EL (cell line): Measurements from ENCODE around the gene TCP1.
"Not testable (repeated sequence)": the region's sequence is repeated elsewhere in the genome, so short reads cannot be mapped to it uniquely, and the experiment has no call there.

Experiments used
- DNase-seq: peaks from one replicate; pipeline ENCODE4 v3.0.0-alpha.2; 2016

TCP1 gene

GRCh38 chr6:159789377-159790148, at the start of gene TCP1:
Gene TCP1, minus strand, starts transcription at chr6:159789602. Its CDS starts 134 bp downstream, at chr6:159789468.
- DNase-seq = peak; percentile 100

- DNase-seq = no peak
Observed at GRCh38 chr6:159838020-159838744, 48.8 kb upstream of the TCP1 start.

- DNase-seq = no peak
Observed at GRCh38 chr6:159837511-159837910, 48.1 kb upstream of the TCP1 start.

DNA sequence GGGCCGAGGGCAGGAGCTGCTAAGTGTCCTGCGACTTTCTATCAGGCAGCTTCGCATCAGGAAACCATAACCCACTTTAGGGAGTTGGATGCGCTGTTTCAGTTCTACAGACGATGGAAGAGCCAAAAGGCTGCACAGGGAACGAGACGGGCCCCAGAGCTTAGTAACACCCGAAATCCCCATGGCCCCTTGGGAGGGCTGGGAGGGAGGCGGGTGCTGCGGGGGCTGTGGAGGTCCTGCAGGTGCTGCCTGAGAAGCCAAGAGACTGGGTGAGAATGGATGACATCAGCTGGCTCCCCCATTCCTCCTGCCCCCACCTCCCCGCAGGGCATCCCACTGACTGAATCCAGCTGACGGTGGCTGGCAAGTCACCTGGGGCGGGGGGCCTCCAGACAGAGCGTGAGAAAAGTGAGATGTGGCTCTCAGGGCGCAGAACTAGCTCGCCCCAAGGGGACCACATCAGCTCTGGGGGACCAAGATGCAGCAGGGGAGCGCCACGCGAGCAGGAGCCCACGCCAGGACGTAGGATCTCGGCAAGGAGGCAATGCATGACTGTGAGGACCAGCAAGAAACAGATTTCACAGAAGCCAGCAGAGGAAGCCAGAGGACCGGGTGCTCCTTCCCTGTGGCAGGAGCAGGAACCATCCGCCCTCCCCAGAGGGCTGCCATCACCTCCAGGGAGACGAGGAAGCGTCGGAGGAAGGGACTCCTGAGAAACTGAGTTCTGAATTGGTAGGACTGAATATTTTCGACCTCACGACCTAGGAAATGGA, 47.5 kb upstream of the TCP1 start:
- DNase-seq = no peak

DNA sequence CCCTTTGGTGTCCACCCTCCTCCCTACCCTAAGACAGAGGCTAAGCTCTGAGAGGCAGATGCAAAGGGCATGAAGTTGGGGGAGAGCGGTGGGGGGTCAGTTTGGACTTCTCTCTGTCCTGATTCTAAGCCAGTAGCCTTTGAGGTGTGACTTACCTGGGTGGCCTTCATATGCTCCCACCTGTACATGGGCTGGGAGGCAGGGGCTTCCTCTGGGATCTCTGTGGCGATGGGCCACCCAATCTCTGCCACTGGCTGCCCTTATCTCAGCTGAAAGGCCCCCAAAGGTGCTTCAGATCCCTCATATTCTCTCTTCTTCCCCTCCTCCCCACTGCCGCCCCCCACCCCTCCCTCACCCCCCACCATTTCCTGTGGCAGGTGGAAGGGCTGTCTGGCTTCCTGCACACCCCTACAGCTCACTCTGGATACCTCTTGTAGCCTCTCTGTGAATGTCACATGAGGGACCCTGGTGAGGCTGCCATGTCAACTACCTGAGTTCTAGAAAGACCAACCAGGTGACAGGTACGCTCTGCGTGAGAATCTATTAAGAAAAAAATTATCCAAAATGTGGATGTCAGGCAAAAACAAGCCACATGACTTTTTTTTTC, 44.7 kb upstream of the TCP1 start:
- DNase-seq = no peak

DNA sequence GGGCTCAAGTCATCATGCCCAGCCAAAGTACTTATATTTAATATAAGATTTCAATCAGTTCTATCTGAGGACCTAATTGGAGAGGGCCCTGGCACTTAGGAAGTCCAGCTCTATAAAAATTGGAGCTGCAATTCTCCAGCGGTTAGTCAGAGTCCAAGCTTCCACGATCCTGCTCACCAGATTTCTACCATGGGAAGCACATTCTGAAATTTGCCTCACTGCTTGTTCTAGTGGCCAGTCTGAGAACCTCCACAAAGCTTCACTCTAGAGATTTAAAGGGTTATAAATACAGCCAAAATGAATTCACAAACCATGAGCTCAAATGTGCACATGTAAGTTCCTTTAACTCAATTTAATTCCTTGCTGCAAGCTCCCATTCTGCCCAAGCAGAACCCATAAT, 44.2 kb upstream of the TCP1 start:
- peak; percentile 77 for DNase-seq

GRCh38 chr6:159832946-159833345, 43.5 kb upstream of the TCP1 start:
- DNase-seq = peak; percentile 5

GRCh38 chr6:159831373-159831679, 41.9 kb upstream of the TCP1 start:
- no peak for DNase-seq

GRCh38 chr6:159830501-159831372, 41.3 kb upstream of the TCP1 start:
- DNase-seq = no peak

DNA sequence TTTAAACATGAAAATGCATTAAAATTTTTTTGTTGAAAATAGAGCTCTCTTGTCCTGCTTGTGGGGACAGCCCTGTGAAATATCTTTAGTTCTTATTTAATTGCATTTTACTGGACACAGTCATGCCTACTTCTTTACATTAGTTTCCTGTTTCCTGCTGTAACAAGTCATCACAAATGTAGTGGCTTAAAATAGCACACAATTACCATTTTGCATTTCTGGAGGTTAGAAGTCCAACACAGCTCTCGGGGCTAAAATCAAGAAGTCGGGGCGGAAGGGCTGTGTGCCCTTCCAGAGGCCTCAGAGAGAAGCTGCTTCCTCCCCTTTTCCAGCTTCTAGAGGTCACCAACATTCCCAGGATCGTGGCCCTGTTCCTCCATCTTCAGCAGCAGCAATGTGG, 40.1 kb upstream of the TCP1 start:
- no peak for DNase-seq

- peak; percentile 15 for DNase-seq
Observed at GRCh38 chr6:159828074-159828473, 38.7 kb upstream of the TCP1 start.

- no peak for DNase-seq
Observed at GRCh38 chr6:159826968-159827647, 37.7 kb upstream of the TCP1 start.

DNA sequence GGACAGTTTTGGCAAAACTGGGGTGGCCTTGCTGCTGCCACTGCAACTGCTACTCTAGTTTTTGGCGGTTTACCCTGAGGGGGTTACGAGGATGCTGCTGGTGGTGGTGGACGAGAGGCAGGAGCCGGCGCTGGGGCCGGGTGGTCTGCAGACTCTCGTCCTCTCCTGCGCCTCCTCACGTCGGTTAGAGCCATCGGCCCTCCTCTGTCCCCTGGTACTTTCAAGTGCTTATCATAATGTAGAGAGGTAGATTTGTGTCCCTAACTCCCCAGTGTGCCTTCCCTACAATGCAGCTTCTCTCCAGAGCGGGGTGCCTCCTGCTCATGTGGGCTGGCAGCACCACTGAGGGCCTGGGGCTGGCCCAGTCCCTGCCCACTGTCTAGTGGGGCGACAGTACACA, 36.6 kb upstream of the TCP1 start:
- DNase-seq = no peak

- not testable (repeated sequence) for DNase-seq
Observed at GRCh38 chr6:159824690-159825089, 35.3 kb upstream of the TCP1 start.

GRCh38 chr6:159823953-159824352, 34.6 kb upstream of the TCP1 start:
- DNase-seq = no peak

DNA sequence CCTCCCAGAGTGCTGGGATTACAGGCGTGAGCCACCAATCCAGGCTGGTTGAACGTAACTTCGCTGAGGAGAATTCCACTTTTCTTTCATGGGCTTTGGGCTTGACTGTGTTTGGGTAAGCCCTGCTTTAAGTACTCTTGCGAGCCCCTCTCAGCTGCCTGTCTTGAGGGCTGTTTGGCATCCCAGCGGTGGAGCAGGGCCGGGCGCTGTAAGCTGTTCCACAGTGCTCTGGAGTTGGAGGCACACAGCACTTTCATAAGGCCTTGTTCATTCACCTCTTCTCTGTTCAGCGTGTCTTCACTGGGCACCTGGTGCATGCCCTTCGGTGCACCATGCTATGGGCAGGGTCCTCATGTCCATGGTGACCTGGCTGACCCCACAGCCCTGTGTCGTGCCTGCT, 32.3 kb upstream of the TCP1 start:
- DNase-seq = no peak

- no peak for DNase-seq
Observed at GRCh38 chr6:159821122-159821521, 31.7 kb upstream of the TCP1 start.

- no peak for DNase-seq
Observed at GRCh38 chr6:159819932-159820640, 30.7 kb upstream of the TCP1 start.

GRCh38 chr6:159819098-159819497, 29.7 kb upstream of the TCP1 start:
- no peak for DNase-seq

DNA sequence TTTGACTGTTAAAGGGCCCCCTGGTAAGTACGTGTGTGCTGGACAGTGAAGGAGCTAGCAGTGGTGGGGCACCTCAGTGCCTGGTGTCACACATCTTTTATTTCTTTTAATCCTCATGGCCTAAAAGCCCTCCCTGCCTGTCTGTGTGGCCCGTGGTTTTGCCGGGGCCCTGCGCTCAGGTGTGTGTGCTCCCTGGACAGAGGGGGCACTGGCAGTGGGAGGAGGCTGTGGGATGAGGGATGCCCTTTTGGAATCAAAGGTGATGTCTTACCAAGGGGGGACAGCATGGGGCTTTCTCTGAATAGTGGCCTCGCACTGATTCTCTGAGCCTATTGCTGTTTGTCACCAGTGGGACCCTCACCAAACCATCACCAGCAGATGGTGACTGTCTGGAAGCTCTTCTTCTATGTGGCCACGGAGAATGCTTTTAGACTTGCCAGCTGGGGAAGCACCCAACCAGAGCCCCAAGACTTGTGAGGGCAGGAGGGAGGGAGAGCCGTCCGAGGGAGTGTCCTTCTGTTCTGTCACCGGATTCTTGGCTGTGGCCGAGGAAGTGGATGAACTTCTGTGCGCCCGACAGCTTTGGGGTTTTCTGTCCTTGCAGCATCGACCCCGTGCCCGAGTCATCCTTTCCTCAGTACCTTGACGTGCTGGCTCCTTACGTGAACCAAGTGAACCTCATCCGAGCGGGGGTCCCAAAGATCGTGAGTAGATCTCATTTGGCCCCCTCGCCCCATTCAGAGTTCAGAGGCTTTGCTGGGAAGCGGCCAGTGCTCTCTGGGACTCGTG, 28.7 kb upstream of the TCP1 start:
- no peak for DNase-seq
